Stimulated activated CD8-positive, alpha-beta memory T cell treated with anti-CD3 and anti-CD28 coated beads, Interleukin-7, amount 100 ng/mL, for 4 hours (primary cell): ENCODE results near the gene EMB.
"Not testable (repeated sequence)": the region's sequence is repeated elsewhere in the genome, so short reads cannot be mapped to it uniquely, and the experiment has no call there.

ENCODE experiments used
- DNase-seq, 2 donors: peaks; one replicate each; pipeline ENCODE4 v3.0.0-alpha.2; 2020; ENCODE audit warnings: low read depth in 2 of 2

Gene EMB, protein sequence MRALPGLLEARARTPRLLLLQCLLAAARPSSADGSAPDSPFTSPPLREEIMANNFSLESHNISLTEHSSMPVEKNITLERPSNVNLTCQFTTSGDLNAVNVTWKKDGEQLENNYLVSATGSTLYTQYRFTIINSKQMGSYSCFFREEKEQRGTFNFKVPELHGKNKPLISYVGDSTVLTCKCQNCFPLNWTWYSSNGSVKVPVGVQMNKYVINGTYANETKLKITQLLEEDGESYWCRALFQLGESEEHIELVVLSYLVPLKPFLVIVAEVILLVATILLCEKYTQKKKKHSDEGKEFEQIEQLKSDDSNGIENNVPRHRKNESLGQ

GRCh38 chr5:50440651-50441492 is at the start of gene EMB:
Gene EMB (minus strand): TSS chr5:50441288. CDS start chr5:50441151, 137 bp downstream.
- peak; percentile 67 to 69 for DNase-seq

DNA sequence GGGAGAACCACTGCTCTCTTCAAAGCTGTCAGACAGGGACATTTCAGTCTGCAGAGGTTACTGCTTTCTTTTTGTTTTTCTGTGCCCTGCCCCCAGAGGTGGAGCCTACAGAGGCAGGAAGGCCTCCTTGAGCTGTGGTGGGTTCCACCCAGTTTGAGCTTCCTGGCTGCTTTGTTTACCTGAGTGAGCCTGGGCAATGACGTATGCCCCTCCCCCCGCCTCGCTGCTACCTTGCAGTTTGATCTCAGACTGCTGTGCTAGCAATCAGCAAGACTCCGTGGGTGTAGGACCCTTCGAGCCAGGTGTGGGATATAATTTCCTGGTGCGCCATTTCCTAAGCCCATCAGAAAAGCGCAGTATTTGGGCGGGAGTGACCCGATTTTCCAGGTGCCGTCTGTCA is 48.4 kb upstream of the EMB start:
- DNase-seq, result not testable (repeated sequence)

DNA sequence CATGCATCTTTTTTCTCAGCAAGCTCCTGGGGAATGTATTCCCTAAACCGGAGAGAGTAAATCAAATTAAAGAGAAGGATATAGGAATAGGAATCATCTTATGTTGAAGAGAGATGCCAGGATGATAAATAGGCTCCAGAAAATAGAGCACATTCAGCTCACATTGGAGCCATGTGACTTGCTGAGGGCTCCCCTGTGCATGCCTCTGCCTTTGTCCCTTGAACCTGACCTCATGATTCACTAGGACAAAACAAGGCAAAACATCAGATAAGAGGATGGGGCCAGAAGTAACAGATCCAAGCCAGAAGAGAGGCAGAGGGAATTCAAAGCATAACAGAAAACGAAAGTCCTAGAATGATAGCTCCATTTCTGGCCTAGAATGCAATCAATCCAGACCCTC is 37.7 kb upstream of the EMB start:
- not testable (repeated sequence) for DNase-seq

DNA sequence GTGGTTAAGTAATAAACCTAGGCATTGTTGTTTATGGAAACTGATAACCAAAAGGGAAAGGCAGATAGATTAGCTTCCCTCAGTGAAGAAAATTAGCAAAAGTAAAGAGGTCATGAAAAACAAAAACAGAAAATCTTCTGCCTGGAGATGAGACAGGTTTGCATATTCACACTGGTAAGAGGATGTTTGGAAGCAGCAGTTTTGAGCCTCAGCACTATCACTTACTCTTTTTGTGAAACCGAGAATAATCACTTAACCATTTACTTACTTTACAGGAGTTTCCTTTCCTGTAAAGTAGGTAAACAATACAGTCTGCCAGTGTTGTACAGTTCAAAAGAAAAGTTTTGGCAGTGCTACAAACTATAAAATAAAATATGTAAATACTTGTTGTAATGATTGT is 35.5 kb upstream of the EMB start:
- DNase-seq, result no peak

DNA sequence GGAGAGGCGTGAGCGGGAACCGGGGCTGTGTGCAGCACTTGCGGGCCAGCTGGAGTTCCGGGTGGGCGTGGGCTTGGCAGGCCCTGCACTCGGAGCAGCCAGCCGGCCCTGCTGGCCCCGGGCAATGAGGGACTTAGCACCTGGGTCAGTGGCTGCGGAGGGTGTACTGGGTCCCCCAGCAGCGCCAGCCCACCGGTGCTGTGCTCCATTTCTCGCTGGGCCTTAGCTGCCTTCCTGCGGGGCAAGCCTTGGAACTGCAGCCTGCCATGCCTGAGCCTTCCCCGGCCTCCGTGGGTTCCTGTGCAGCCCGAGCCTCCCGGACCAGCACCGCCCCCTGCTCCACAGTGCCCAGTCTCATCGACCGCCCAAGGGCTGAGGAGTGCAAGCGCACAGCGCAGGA is 23.9 kb upstream of the EMB start:
- not testable (repeated sequence) for DNase-seq

- DNase-seq, result no peak
These were observed 22.6 kb upstream of the EMB start for GRCh38 chr5:50463726-50464125.

GRCh38 chr5:50463047-50463446 is 22.0 kb upstream of the EMB start:
- no peak for DNase-seq

DNA sequence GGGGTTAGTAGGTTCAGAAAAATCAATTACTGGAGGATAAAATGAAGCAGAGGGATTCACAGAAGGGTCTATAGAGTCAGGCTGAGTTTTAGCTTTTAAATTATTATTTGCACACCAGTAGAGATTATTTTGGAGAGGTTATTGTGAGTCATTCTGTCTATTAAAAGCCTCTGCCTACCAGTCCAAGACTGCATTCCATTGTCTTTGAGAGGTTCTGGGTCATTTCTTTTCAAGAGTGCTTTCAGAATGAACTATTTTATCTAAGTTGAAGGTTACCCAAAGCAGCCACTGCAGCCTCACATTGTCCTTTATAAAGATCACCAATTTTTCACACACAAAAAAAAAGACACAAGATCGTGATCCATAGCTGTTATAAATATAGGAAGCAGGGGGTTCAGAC is 21.5 kb upstream of the EMB start:
- not testable (repeated sequence) for DNase-seq

- DNase-seq, result peak in 1 of 2 donors; percentile 6
These were observed 17.3 kb upstream of the EMB start for GRCh38 chr5:50458372-50458771.

DNA sequence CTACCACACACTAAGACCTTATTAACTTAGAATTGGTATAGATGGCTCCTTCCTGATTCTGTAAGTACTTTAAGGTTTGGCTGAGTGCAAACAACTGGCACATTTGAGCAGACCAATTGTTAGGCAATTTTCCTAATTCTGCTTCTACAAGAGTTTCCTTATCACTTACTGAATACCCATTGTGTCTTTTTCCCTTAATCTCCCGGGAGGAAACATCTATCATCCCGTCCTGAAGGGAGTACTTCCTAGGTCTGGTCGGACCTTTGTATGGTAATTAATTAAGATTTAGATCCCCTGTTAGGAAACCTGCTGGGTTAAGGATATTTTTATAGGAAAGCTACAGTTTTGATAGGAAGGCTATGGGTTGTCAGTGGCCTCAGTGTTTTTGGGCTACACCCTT is 8.2 kb upstream of the EMB start:
- DNase-seq, result not testable (repeated sequence)

DNA sequence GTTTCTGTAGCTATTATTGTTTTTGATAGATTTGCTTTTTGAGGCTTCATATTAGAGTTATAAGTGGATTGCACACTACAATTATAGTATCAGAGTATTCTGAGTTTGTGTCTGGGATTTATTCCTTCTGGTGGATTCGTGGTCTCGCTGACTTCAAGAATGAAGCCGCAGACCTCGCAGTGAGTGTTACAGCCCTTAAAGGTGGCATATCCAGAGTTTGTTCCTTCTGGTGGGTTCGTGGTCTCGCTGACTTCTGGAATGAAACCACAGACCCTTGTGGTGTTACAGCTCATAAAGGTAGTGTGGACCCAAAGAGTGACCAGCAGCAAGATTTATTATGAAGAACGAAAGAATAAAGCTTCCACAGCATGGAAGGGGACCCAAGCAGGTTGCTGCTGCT is 6.9 kb upstream of the EMB start:
- DNase-seq, result no peak

GRCh38 chr5:50447228-50447627 is 6.1 kb upstream of the EMB start:
- no peak for DNase-seq

DNA sequence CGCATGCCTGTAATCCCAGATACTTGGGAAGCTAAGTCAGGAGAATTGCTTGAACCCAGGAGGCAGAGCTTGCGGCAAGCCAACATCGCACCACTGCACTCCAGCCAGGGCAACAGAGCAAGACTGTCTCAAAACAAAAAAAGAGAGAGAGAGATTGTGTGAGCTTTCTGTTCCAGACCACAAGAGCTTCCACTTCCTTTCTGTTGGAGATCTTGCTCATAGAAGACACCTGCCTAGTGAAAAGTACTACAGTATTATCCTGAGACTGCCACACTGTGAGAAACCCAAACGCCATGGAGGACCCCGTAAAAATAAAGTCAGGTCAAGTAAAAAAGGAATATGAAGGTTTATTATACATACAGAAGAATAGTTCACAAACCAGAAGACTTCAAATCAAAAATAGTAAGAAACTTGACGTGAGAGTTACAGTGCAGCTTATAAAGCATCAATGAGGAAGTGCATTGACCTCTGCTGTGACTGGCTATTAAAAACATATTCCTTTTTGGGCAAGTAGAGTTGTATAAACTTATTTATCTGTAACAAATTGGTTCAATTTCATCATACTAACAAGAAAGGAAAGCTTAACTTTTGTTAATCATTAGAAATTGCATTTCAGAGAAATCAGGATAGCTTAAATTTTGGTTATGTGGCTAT is 4.3 kb upstream of the EMB start:
- no peak for DNase-seq

- not testable (repeated sequence) for DNase-seq
These were observed 1.8 kb upstream of the EMB start for GRCh38 chr5:50442559-50443539.

GRCh38 chr5:50441493-50441955 is 436 bp upstream of the EMB start:
- no peak for DNase-seq

GRCh38 chr5:50439221-50439620 is 1.9 kb downstream of the EMB start:
- no peak for DNase-seq

- not testable (repeated sequence) for DNase-seq
These were observed 3.0 kb downstream of the EMB start for GRCh38 chr5:50438060-50438459.

GRCh38 chr5:50435168-50435567 is 5.9 kb downstream of the EMB start:
- no peak for DNase-seq

GRCh38 chr5:50431133-50431904 is 9.8 kb downstream of the EMB start:
- not testable (repeated sequence) for DNase-seq

DNA sequence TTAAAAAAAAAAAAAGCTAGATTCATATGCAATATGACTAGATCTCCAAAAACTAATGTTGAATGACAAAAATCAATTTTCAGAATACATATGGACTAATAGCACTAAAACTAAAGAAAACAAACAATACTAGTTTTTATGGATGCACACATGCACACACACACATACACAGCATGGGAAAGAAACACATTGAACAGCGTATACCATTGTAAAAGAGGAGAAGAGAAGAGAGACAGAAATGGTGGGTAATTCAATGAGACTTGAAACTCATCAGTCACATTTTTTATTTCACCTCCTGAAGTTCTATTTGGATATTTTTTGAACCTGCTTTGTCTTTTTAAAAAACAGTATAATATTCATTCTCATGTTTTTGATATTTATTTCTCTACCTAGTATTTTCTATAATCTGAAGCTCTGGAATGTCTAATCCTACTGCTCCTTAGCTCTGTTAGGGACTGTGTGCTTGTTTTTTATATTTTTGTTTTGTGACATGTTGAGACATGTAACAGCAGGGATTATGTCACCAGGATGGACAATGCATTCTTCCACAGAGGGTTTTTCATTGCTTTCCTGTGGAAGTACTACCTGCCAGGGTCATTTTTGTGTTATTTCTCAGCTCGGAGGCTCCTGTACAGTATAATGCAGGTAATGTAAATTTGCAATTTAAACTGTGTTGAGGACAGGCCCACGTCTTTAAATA is 17.8 kb downstream of the EMB start:
- not testable (repeated sequence) for DNase-seq
